ENCODE results near the gene MRO. TPM values are rescaled to one million over a fixed set of nuclear protein-coding genes. Genes with fewer than 3 reads are reported as not detected.
"Not testable (repeated sequence)": the region's sequence is repeated elsewhere in the genome, so short reads cannot be mapped to it uniquely, and the experiment has no call there.

Gene MRO
- total RNA-seq, 4 donors from 2014 or later, result 3.9 to 13.3 (median 11.2) TPM

DNA sequence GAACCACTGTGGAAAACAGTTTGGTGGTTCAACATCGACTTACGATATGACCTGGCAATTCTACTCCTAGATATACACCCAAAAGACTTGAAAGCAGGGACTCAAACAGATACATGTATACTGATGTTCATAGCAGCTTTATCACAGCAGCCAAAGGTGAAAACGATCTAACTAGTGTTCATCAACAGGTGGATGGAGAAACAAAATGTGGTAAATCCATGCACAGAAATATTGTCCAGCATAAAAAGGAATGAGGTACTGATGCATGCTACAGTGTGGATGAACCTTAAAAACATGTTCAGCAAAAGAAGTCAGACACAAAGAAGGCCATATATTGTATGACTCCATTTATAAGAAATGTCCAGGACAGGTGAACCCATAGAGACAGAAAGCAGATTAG is 36.3 kb downstream of the MRO start:
- Histone ChIP-seq H3K9me3 (no peaks in the 10 kb centered on the region), H3K27me3 (no peaks in the 10 kb centered on the region), H3K4me3 (replicated peaks in 1 of 3) (no peak overlapping the region), H3K27ac (no peak overlapping the region), H3K4me1 (no peaks in the 10 kb centered on the region), H3K36me3 (no peaks in the 10 kb centered on the region)
- WGBS, 2 donors, result 63 to 87% methylated on average over 3 of the region's 3 CpGs
- TF ChIP-seq POLR2A (IDR thresholded peaks at IDR 0.05), result no peak
- TF ChIP-seq, protein P1, sequence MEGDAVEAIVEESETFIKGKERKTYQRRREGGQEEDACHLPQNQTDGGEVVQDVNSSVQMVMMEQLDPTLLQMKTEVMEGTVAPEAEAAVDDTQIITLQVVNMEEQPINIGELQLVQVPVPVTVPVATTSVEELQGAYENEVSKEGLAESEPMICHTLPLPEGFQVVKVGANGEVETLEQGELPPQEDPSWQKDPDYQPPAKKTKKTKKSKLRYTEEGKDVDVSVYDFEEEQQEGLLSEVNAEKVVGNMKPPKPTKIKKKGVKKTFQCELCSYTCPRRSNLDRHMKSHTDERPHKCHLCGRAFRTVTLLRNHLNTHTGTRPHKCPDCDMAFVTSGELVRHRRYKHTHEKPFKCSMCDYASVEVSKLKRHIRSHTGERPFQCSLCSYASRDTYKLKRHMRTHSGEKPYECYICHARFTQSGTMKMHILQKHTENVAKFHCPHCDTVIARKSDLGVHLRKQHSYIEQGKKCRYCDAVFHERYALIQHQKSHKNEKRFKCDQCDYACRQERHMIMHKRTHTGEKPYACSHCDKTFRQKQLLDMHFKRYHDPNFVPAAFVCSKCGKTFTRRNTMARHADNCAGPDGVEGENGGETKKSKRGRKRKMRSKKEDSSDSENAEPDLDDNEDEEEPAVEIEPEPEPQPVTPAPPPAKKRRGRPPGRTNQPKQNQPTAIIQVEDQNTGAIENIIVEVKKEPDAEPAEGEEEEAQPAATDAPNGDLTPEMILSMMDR (IDR thresholded peaks at IDR 0.05), result no peak
- intact Hi-C loops (cut with DNase I), result no loop called here
- DNase-seq, result no peak

DNA sequence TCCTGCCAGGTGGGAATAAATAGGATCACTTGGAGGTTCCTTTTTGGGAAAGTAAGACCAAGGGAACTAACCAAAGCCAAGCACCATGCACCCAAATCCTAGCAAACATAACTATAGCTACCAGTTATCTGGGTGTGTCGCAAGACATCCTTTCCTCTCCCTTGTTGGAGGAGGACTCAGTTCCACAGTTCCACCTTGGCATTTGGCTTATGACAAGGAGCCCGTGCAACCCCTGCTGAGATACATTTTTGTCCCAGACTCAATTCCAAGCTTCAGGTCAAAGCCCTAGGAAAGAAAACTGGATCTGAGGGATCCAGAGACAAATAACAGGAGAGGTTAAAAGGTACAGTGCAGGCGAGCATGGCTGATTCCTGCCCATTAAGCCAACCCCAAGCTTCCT is 40.8 kb downstream of the MRO start:
- H3K27ac ChIP-seq; H3K4me1 ChIP-seq; H3K27me3 ChIP-seq; H3K4me3 ChIP-seq (replicated peaks in 1 of 3); DNase-seq; intact Hi-C loops (cut with DNase I); H3K36me3 ChIP-seq; H3K9me3 ChIP-seq: not testable (repeated sequence)
- 92 to 95% methylated on average over 3 of the region's 3 CpGs for WGBS, 2 donors

DNA sequence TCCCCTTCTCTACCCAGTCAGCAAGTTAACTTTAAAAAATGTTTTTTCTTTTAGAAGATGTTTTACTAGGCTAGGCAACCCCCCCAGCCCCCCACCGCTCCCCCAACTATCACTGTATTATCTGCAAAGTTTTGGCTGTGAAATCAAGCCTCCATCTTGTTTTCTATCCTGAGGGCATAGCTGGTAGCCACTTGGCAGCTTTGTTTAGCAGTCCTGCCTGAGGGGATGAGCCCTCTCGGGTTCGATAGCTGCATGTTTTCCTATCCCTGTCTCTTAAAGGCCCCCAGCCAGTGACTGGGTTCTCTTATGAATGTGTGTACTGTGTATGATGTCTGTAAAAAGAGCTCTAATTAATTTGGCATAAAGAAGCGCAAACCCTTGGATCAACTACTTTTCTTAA is 43.4 kb downstream of the MRO start:
- WGBS, 2 donors, result 78 to 87% methylated on average over 4 of the region's 4 CpGs

DNA sequence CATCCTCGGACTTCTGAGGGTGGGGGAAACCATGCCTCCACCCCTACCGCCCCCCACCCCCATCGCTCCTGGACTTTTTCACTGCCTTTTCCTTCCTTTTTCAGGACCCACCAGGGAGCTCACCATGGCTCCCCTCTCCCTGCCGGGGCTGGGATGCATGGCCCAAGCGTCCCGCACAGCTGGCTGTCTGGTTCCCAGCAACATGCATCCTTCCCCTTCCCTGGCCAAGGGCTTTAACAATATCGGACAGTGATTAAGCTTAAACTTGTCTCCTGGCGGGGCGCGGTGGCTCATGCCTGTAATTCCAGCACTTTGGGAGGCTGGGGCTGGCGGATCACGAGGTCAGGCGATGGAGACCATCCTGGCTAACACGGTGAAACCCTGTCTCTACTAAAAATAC is 44.1 kb downstream of the MRO start:
- Histone ChIP-seq H3K27me3 (no peaks in the 10 kb centered on the region), H3K36me3 (no peaks in the 10 kb centered on the region), H3K9me3 (no peaks in the 10 kb centered on the region), H3K27ac (no peak overlapping the region), H3K4me3 (replicated peaks in 1 of 3) (no peak overlapping the region), H3K4me1 (no peaks in the 10 kb centered on the region)
- DNase-seq, result no peak
- WGBS, 2 donors, result 92 to 98% methylated on average over 14 of the region's 14 CpGs
- TF ChIP-seq, protein P1 (IDR thresholded peaks at IDR 0.05), result no peak
- TF ChIP-seq POLR2A (IDR thresholded peaks at IDR 0.05), result no peak
- intact Hi-C loops (cut with DNase I), result no loop called here

More for the DNA sequence above, 43.4 kb downstream of the MRO start:
- H3K27ac ChIP-seq, result no peak overlapping the region
- intact Hi-C loops (cut with DNase I), result no loop called here
- H3K4me3 ChIP-seq (replicated peaks in 1 of 3), result no peak overlapping the region
- no peaks in the 10 kb centered on the region for H3K27me3 ChIP-seq
- no peaks in the 10 kb centered on the region for H3K4me1 ChIP-seq
- no peaks in the 10 kb centered on the region for H3K36me3 ChIP-seq
- TF ChIP-seq POLR2A (IDR thresholded peaks at IDR 0.05), result no peak
- TF ChIP-seq, protein P1 (IDR thresholded peaks at IDR 0.05), result no peak
- H3K9me3 ChIP-seq, result no peaks in the 10 kb centered on the region
- no peak for DNase-seq

DNA sequence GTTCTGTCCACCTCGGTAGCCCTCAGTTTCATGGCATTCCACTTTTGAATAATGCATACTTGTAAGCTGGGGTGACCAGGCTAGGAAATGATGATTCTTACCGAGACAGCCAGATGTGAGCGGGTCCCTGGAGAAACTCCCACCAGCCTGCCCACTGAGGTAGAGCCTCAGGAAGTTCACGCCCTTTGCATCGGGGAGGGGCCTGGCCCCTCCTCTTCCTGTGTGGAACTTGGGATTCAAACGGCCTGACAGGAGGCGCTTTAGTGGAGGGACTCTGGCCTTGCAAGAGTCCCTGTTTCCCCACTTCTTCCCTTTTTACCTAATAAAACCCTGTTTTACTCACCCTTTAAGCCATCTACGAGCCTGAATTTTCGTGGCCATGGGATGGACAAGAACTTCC is 44.6 kb downstream of the MRO start:
- intact Hi-C loops (cut with DNase I), result no loop called here
- DNase-seq, result no peak
- Histone ChIP-seq H3K4me1 (no peaks in the 10 kb centered on the region), H3K36me3 (no peaks in the 10 kb centered on the region), H3K4me3 (replicated peaks in 1 of 3) (no peak overlapping the region), H3K9me3 (no peaks in the 10 kb centered on the region), H3K27me3 (no peaks in the 10 kb centered on the region), H3K27ac (no peak overlapping the region)
- WGBS, 2 donors, result 80 to 91% methylated on average over 9 of the region's 9 CpGs
- TF ChIP-seq, protein P1 (IDR thresholded peaks at IDR 0.05), result no peak
- TF ChIP-seq POLR2A (IDR thresholded peaks at IDR 0.05), result no peak

DNA sequence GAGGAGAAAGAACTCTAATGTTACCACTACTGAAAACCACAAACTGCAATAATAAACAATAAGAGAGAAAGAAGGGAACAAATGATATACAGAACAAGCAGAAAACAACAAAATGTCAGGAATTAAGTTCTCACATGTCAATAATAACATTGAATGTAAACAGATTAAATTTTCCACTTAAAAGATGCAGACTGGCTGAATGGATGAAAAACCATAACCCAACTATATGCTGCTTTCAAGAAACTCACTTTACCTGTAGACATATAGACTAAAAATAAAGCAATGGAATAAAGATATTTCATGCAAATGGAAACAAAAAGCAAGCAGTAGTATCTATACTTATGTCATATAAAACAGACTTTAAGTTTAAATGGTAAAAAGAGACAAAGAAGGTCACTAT is 50.4 kb downstream of the MRO start:
- H3K4me3 ChIP-seq (replicated peaks in 1 of 3), result no peak overlapping the region
- H3K36me3 ChIP-seq, result no peaks in the 10 kb centered on the region
- TF ChIP-seq POLR2A (IDR thresholded peaks at IDR 0.05), result no peak
- TF ChIP-seq, protein P1 (IDR thresholded peaks at IDR 0.05), result no peak
- intact Hi-C loops (cut with DNase I), result no loop called here
- no peak for DNase-seq
- H3K4me1 ChIP-seq, result no peaks in the 10 kb centered on the region
- H3K27me3 ChIP-seq, result no peaks in the 10 kb centered on the region
- H3K9me3 ChIP-seq, result no peaks in the 10 kb centered on the region
- no peak overlapping the region for H3K27ac ChIP-seq

Data from thyroid gland (tissue), 4 donors.